A204.1 (cell line): ENCODE data around the gene PPP1R9B.

Experiments
- FAIRE-seq: peaks from 2 replicates; lab custom pipeline; 2012; peaks lifted over from hg19 to GRCh38; lab: Jason Lieb, UNC

Gene PPP1R9B, protein sequence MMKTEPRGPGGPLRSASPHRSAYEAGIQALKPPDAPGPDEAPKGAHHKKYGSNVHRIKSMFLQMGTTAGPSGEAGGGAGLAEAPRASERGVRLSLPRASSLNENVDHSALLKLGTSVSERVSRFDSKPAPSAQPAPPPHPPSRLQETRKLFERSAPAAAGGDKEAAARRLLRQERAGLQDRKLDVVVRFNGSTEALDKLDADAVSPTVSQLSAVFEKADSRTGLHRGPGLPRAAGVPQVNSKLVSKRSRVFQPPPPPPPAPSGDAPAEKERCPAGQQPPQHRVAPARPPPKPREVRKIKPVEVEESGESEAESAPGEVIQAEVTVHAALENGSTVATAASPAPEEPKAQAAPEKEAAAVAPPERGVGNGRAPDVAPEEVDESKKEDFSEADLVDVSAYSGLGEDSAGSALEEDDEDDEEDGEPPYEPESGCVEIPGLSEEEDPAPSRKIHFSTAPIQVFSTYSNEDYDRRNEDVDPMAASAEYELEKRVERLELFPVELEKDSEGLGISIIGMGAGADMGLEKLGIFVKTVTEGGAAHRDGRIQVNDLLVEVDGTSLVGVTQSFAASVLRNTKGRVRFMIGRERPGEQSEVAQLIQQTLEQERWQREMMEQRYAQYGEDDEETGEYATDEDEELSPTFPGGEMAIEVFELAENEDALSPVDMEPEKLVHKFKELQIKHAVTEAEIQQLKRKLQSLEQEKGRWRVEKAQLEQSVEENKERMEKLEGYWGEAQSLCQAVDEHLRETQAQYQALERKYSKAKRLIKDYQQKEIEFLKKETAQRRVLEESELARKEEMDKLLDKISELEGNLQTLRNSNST

DNA sequence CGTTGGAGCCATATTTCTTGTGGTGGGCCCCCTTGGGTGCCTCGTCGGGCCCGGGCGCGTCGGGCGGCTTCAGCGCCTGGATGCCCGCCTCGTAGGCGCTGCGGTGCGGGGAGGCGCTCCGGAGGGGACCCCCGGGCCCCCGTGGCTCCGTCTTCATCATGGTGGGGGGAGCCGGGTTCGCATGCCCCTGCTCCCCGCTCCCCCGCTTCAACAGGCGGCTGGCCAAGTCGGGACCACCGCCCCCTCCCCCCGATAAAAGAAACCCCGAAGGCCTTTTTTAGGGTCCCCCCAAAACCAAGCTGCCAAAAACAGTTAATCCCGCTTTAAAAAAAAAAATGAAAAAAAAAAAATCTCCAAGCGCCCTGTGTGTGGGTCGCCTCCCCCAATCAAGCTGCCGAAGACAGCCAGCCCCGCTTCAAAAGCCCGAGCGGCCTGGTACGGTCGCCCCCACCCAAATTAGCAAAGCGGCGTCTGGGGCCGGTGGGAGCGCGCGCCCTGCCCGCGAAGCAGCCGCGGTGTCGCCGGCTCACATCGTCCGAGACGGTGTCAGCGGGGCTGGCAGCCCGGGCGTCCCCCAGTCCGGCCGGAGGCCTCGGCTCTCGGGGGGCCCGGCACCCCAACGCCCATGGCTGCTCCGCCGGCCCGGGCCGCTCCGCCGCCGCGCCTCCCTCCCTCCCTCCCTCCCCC is at the start of gene PPP1R9B:
PPP1R9B (minus strand) TSS at position 324 of the 687 bp plus-strand sequence; CDS start at position 160, 164 bp downstream.
- no peak for FAIRE-seq

DNA sequence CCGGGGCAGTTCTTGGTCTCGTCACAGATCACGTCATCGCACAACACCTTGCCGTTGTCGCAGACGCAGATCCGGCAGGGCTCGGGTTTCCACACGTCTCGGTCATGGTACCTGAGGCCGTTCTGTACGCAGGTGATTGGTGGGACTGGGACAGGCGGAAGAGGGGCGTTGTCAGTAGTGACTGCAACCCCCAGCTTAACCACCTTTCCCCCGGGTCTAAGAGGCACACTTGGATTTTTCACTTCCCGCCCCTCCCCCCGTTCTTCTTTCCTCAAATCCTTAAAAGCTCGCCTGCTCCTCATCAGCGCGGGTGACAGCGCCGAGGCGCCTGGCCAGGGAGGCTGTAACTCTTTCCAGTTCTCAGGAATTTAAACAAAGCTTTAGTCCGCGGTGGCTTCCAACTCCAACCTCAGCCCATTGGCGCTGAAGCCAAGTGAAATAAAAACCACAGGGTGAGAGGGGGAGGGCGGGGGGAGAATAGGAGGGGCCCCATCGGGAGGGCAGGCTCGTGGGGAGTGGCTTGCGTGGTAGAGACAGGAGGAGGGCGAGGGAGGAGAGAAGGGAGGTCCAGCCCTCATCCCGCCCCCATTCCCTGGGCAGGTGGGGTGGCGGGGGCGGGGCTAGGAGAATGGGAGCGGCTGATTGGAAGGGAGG is 49.5 kb upstream of the PPP1R9B start:
- no peak for FAIRE-seq

DNA sequence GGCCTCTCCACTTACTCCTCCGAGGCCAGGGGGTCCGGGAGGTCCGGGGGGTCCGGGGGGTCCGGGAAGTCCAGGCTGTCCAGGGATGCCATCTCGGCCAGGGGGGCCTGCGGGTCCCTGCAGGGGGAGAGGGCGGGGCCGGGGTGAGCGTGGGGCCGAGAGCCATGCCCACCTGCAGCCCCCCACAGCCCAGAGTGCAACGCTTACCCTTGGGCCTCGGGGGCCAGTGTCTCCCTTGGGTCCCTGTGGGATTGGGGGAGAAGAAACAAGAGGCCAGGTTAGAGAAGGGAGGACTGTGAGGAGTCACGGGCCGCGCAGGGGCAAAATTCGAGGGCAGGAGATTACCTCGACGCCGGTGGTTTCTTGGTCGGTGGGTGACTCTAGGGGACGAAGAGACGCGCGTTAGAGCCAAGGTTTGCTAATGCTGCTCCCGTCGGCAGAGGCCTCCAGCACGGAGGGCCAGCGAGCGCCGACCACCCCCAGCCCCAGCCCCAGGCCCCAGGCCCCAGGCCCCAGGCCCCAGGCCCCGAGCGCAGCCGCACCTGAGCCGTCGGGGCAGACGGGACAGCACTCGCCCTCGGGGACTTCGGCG is 48.8 kb upstream of the PPP1R9B start:
- no peak for FAIRE-seq

DNA sequence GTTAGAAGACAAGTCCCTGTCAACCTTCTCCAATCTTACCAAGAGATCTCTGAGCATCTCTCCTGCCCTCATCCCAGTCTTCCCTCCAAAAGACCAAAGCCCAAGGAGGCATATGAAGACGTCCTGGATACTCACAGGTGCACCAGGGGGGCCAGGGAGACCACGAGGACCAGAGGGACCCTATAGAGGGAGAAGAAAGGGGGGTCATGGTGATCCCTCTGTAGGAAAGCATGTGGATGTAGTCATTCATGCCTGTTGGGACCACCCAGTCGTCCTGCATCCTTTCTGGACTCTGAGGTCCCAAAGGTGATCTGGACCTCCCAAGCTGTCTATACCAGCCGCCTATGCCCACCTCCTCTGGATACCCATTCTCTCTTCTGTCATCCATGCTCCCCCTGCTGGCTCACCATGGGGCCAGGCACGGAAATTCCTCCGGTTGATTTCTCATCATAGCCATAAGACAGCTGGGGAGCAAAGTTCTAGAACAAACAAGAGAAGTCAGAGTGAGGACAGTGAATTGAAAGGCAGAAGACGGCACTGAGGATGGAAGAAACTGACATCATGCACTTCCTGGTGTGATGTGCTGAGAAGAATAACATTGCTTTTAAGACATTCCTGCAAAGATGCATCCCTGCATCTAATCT is 47.7 kb upstream of the PPP1R9B start:
- no peak for FAIRE-seq

DNA sequence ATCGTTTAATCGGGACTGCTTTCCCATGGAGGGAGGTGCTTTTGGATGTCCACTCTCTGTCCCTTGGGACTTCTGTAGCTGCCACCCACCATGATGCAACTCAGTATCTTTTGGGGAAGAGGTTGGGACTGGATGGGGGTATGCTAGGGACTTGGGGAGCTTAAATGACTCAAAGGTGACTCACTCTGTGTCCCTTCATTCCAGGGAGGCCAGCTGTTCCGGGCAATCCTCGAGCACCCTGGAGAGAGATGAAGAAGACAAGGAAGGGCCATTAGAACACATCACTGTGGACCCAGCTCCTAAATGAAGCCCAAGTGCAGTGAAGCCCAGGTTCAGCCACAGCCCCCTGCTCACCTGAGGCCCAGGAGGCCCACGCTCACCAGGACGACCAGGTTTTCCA is 46.3 kb upstream of the PPP1R9B start:
- FAIRE-seq, result no peak

DNA sequence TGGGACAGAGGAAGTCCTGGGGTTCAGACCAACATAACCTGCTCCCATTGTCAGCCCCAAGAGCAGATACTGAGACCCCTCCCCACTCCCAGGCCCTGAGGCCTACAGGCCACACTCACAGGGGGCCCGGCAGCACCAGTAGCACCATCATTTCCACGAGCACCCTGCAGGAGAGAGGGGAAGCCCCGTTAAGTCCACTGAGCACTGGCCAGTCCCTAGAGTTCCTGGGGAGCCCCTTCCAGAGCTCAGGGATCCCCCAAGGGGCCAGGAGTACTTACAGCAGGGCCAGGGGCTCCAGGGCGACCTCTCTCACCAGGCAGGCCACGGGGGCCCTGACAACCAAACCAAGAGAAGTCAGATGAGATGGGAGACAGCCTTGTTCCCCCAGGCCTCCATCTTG is 45.6 kb upstream of the PPP1R9B start:
- no peak for FAIRE-seq

DNA sequence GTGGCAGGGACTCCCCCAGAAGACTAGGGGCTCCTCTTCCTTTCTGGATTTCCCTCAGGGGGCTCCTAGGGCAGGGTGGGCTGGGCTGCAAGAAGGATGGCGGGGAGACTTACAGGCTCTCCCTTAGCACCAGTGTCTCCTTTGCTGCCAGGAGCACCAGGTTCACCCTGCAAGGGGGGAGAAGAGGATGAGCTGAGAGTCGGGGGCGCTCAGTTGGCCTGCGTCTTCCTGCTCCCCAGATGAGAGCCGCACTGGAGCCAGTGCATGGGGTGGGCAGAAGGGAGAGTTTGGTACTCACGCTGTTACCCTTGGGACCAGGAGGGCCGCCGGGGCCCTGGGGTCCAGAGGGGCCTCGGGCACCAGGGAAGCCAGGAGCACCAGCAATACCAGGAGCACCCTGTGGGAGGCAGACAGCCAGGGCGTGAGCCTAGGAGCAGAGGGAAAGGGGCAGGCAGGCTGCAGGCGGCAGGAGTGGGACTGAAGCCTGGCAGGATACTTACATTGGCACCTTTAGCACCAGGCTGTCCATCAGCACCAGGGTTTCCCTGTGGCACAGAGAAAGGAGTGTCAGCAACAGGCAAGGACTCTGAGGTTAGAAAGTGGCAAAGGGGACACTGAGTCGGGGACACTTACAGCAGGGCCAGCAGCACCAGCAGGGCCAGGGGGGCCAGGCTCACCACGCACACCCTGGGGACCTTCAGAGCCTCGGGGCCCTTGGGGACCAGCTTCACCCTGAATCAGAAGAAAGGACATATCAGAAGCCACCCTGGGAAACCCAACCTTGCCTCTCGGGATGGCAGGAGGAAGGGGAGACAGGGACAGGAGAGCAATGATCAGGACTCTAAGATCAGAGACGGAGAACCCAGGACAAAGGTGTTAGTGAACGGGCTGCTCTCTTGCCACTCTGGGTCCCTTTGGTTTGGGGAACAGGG is 44.7 kb upstream of the PPP1R9B start:
- no peak for FAIRE-seq

DNA sequence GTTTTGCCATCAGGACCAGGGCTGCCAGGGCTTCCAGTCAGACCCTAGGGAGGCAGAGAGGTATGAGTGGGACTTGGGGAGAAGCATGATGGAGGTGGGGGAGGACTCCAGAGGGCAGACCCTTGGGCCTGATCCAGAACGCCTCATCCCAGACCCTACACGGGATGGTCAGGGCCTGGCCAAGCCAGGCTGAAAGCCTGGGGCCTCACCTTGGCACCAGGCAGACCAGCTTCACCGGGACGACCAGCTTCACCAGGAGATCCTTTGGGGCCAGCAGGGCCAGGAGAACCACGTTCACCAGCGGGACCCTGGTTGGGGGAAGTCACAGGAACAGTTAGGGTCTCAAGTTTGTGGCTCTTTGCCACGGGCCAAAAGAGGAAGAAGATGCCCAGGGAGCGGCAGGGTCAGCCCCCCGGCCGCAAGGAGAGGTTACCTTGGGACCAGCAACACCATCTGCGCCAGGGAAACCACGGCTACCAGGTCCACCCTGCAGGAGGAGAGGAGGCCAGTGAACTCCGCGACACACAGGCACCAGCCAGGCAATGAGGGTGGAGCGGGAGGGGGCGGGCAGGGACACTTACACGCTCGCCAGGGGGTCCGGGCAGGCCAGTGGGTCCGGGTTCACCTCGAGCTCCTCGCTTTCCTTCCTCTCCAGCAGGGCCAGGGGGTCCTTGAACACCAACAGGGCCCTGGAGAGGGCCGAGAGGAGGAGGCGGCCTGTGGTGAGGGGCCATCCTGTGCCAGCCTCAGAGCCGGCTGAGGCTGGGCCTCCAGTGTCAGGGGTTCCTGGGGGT is 43.9 kb upstream of the PPP1R9B start:
- FAIRE-seq, result no peak

DNA sequence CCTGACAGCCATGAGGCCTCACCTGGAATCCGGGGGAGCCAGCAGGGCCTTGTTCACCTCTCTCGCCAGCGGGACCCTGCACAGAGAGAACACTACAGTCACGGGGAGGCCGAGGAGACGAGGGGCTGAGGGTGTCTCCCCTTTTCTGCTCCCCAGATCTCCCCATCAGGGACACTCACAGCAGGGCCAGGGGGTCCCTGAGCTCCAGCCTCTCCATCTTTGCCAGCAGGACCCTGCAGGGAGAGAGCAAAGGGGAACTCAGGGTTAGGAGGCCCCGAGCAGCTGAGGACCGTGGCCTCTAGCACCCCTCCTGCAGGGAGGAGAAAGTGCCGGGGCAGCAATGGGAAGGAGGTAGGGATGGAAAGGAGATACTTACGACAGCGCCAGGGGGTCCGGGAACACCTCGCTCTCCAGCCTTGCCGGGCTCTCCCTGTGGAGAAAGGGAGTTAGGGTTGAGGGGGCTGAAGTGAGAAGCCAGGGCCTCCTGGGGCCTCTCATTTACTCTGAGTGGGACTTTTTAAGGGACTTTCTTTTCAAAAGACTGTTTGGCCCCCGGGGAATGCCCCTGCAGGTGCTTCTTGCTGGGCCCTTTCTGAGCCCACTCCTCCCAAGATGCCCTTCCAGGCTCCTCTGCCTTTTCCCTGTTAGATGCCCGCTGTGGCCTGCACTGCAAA is 42.3 kb upstream of the PPP1R9B start:
- no peak for FAIRE-seq

DNA sequence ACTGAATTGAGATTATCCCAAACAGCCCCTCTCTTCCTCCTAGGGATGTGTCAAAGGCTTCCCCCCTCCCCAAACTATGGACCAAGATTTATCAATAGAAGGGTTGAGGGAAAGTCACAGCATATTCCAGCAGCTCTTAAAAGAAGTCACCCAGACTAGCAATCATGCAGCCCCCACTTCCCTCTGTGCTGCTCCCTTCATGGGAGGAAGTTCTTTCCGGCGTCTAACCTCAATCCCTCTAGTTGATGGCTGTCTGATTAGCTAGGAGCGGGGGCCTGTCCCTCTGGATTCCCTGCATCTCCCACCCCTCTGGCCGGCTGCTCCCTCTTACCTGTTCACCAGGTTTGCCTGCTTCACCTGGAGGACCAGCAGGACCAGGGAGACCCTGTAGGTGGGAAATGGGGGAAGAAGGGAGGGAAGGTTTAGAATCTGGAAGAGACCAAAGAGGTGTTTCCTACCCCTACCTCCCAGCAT is 41.7 kb upstream of the PPP1R9B start:
- no peak for FAIRE-seq

DNA sequence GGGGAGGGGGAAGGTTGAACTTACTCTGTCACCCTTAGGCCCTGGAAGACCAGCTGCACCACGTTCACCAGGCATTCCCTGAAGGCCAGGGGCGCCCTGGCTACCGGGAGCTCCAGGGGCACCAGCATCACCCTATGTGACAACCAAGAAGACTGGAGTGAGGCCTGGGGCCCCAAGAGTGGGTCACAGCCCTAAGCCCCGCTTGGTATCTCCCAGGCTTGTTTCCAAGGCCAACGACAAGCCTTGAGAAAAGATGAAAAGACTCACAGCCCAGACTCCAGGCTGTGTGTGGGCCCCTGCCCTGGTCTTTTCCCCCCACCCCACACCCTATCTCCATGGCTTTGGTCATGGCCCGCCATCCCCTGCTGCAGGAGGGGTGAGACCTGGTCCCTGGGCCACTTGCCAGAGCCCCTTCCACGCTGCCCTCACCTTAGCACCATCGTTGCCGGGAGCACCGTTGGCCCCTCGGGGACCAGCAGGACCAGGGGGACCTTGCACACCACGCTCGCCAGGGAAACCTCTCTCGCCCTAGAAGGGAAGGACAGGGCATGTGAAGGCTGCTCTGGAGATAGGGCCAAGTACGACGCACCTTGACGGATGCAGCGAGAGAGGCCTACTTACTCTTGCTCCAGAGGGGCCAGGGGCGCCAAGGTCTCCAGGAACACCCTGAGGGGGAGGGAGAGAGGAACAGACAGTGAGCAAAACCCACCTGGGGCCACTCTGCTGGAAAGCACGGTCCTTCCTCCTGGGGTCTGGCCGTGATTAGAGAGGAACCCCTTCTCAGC is 41.1 kb upstream of the PPP1R9B start:
- FAIRE-seq, result no peak

DNA sequence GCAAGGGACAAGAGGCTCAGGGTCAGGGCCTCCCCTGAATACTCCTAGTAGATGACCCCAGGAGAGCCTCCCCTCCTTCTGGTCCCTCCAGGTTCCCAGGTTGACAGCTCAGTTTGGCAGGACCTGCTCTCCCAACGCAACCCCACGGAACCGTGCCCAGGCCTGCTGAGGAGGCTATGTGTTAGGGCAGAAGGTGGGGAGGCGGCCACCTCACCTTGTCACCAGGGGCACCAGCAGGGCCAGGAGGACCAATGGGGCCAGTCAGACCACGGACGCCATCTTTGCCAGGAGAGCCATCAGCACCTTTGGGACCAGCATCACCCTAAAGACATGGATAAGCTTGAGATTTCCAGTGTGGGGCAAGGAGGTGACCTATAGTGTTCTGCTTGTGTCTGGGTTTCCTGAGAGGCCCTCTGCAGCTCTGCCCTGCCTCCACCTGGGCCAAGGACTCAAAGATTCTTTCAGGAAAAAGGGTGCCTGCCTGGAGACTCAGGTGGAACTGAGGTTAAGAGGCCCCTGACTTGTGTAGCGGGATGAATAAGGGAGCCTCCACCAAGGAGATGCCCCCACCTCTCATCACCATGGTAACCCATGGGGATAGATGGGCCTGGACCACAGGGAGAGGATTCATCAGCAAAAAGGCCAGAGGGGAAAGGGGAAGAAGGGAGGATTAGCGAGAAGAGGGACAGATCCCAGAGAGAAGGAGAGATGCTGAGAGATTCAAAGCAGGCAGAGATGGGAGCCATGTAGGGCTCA is 40.3 kb upstream of the PPP1R9B start:
- FAIRE-seq, result no peak

DNA sequence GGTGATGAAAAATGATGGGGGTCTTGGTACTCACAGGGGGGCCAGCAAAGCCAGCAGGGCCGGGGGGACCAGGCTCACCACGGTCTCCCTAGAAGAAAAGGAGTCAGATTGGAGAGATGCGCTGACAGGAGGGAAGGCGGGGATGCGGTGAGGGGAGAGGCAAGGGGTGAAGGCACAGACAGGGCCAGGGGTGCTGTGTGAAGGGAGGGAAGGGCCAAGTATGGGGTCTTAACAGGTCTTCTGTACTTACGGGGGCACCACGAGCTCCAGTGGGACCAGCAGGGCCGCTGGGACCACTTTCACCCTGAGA is 39.8 kb upstream of the PPP1R9B start:
- FAIRE-seq, result no peak

DNA sequence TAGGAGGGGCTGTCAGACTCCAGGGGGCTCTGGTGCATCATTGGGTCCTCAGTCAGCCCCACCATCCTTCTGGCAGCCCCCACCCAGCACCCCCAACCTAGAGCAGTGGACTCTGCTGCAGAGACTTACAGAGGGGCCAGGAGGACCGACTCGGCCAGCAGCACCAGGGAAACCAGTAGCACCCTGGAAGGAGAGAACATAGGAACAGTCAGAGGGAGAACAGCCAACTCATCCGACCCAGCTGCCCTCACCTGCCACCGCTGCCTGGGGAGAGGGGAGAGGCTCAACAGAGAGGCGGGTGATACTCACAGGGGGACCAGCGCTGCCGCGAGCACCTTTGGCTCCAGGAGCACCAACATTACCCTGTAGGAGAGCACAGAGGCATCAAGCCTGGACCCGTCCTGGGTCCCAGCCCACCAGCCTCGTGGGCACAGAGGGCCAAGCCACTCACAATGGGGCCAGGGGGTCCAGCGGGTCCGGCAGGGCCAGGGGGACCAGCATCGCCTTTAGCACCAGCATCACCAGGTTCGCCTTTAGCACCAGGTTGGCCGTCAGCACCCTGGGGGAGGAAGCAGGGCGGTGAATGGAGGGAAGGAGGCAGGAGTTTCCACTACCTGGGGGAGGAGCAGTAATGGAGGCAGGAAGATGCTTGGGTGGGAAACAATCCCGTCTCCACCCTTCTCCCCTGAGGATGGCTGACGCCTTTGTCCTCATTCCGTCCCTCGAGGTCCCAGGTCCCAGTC is 39.2 kb upstream of the PPP1R9B start:
- no peak for FAIRE-seq

DNA sequence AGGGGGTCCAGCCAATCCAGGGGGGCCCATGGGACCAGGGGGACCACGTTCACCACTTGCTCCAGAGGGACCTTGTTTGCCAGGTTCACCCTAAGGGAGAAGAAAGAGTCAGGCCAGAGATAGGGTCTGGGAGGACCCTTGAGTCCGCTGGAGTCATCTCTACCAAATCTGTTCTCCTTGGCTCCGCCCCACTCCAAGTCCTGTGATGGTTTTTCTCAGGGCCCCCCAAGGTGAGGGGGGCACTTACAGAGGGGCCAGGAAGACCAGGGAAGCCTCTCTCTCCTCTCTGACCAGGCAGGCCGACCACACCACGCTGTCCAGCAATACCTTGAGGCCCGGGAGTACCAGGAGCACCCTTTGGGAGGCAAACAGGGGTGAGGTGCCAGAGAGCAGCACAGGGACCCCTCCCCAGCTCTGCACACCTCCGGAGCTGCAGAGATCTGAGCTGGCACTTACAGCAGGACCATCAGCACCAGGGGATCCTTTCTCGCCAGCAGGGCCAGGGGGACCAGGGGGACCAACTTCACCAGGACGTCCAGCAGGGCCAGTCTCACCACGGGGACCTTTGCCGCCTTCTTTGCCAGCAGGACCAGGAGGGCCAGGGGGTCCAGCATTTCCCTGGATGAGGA is 38.6 kb upstream of the PPP1R9B start:
- FAIRE-seq, result no peak

DNA sequence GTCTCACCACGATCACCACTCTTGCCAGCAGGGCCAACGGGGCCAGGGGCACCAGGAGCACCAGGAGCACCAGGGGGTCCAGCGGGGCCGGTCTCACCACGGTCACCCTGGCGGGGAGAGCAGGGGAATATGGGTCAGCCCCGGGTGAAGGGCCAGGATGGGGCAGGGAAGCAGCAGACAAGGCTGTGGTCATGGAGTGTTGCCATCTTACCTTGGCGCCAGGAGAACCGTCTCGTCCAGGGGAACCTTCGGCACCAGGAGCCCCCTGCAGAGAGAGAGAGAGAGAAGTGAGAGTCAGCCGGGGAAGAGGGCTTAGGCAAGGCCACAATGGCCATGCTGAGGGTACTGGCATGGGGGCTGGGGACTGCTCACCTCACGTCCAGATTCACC is 38.0 kb upstream of the PPP1R9B start:
- no peak for FAIRE-seq
